ENCODE data around the gene MZT2A. TPM values are rescaled to one million over a fixed set of nuclear protein-coding genes. Genes with fewer than 3 reads are reported as not detected.
"Not testable (repeated sequence)": the region's sequence is repeated elsewhere in the genome, so short reads cannot be mapped to it uniquely, and the experiment has no call there.

Gene MZT2A
- total RNA-seq, 1 donor from 2014 or later: 79.3 TPM

- intact Hi-C loops (cut with DNase I): loop anchor here (10.0 kb wide), 1 partner anchor 176 kb away; no protein-coding TSS in a partner anchor
These were observed 6.2 kb upstream of the MZT2A start for GRCh38 chr2:131498321-131498973.

DNA sequence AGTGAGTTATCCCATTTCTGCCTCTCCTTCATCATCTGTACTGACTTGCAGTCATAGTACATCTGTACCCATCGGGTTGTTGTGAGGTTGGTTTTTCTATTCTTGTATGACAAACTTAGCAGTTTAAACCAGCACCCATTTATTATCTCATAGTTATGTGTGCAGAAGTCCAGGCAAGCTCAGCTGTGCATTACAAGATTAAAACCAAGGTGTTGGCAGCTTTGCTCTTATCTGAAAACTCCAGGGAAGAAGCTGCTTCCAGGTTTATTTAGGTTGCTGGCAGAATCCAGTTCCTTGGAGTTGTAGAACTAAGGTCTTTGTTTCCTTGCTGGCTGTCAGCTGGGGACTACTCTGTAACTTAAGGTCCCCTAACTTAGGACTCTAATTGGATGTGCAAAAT is 3.3 kb upstream of the MZT2A start:
- intact Hi-C loops (cut with DNase I): loop anchor here (10.0 kb wide), 1 partner anchor 179 kb away; no protein-coding TSS in a partner anchor
- DNase-seq (ENCODE audit: low spot score): not testable (repeated sequence)

More at GRCh38 chr2:131498321-131498973, 6.2 kb upstream of the MZT2A start:
- DNase-seq (ENCODE audit: low spot score): not testable (repeated sequence)

- intact Hi-C loops (cut with DNase I): loop anchor here (10.0 kb wide), 1 partner anchor 181 kb away; no protein-coding TSS in a partner anchor
- DNase-seq (ENCODE audit: low spot score): no peak
These were observed 1.2 kb upstream of the MZT2A start for GRCh38 chr2:131493199-131493968.

DNA sequence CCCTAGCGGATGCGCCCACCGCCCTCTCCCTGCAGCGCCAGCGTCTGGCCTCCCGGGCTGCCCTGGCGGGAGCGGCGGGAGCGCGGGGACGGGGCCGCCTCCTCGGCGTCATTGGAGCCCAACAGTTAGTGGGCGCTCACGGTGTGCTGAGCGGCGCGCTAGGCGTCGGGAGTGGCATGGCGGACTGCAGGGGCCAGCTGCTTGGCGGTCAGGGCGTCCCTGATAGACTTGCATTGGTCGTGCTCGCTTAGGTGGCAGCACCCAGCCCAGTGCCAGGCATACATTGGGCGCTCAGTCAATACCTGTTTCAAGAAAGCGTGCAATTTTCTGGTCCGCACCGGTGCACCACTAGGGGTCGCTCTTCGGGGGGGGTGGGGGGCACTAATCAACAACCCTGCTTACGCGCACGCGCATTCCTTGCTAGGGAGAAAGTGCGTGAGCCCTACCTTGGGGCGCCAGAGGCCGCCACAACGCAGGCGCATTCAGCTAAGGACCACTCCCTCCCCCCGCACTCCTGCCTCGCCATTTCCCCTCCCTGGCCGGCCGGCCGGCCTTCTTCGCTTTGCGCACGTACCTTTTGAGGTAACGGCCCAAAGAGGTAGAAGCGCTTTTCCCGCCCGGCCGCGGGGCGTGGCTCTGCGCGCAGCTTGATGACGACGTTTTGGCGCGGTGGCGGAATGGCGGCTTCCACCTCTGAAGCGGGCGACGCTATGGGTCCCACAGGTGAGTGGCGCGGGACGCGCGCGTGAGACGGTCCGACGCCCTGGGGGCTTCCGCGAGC is 411 bp upstream of the MZT2A start:
- intact Hi-C loops (cut with DNase I): loop anchor here (10.0 kb wide), 1 partner anchor 182 kb away; no protein-coding TSS in a partner anchor
- DNase-seq (ENCODE audit: low spot score): peak; percentile 96

- DNase-seq (ENCODE audit: low spot score): not testable (repeated sequence)
- intact Hi-C loops (cut with DNase I): loop anchor here (10.0 kb wide), 1 partner anchor 183 kb away; no protein-coding TSS in a partner anchor
These were observed 744 bp downstream of the MZT2A start for GRCh38 chr2:131491469-131491836.

GRCh38 chr2:131490616-131491468 is 1.4 kb downstream of the MZT2A start:
- not testable (repeated sequence) for DNase-seq (ENCODE audit: low spot score)
- intact Hi-C loops (cut with DNase I): loop anchor here (10.0 kb wide), 1 partner anchor 184 kb away; no protein-coding TSS in a partner anchor

GRCh38 chr2:131488306-131489205 is 3.6 kb downstream of the MZT2A start:
- intact Hi-C loops (cut with DNase I): no loop called here
- DNase-seq (ENCODE audit: low spot score): no peak

DNA sequence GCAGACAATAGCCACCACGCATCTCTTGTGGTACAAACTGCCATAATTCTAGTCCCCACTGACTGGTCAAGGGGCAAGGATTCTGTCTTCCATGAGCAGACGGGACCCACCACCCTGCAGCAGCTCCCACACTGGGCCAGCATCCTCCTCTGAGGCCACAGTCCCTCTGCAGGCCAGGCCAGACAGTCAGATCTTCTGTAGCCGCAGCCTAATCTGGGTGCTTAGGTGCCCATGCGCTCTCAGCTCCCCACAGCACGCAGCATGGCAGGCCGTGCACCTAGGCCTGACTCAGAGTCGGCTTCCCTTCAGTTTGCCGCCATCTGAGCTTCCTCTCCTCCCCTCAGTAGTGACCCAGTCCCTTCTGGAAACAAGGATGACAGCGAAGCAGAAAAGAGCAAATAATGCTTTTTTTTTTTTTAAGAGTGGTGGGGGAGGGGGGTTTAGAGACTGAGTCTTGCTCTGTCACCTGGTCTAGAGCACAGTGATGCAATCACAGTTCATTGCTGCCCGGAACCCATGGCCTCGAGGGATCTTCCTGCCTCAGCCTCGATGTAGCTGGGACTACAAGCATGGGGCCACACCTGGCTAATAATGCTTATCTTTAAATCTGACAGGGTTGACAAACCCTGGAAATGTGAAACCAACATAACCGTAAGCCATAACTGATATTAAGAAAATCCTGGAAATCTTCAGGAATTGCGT is 5.8 kb downstream of the MZT2A start:
- DNase-seq (ENCODE audit: low spot score): peak; percentile 46
- intact Hi-C loops (cut with DNase I): not testable (repeated sequence)

DNA sequence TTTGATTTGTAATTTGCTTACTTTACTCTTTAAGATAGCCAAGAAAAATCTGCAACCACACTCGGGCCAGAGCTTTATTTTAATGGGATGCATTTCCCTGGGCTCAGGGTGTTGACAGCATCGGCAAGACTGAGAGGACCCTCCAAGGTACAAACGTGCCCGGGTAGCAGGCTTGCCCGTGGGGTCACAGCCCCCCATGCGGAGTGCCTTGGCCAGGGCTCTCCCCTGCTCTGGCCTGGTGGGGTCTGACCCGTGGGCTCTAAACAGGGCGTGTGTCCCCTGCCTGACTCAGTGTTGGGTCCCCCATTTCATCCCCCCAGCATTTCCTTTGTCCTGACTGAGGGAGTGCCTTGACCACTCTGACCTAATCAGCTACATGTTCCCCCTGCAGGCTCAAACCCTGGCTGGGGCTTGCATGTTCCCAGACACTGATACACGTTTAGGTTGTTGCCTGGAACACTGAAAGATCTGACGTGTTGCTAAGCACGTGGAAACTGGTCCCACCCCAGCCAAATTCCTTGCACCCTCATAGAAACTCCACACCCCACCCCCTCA is 7.2 kb downstream of the MZT2A start:
- peak; percentile 56 for DNase-seq (ENCODE audit: low spot score)
- intact Hi-C loops (cut with DNase I): not testable (repeated sequence)

GRCh38 chr2:131483981-131484820 is 8.0 kb downstream of the MZT2A start:
- DNase-seq (ENCODE audit: low spot score); intact Hi-C loops (cut with DNase I): not testable (repeated sequence)

GRCh38 chr2:131482506-131483155 is 9.6 kb downstream of the MZT2A start:
- intact Hi-C loops (cut with DNase I); DNase-seq (ENCODE audit: low spot score): not testable (repeated sequence)

DNA sequence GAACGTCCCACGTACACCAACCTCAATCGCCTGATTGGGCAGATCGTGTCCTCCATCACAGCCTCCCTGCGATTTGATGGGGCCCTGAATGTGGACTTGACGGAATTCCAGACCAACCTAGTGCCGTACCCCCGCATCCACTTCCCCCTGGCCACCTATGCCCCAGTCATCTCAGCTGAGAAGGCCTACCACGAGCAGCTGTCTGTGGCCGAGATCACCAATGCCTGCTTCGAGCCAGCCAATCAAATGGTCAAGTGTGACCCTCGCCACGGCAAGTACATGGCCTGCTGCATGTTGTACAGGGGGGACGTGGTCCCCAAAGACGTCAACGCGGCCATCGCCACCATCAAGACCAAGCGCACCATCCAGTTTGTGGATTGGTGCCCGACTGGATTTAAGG is 11.8 kb downstream of the MZT2A start:
- DNase-seq (ENCODE audit: low spot score); intact Hi-C loops (cut with DNase I): not testable (repeated sequence)

- DNase-seq (ENCODE audit: low spot score); intact Hi-C loops (cut with DNase I): not testable (repeated sequence)
These were observed 13.2 kb downstream of the MZT2A start for GRCh38 chr2:131478850-131479461.

DNA sequence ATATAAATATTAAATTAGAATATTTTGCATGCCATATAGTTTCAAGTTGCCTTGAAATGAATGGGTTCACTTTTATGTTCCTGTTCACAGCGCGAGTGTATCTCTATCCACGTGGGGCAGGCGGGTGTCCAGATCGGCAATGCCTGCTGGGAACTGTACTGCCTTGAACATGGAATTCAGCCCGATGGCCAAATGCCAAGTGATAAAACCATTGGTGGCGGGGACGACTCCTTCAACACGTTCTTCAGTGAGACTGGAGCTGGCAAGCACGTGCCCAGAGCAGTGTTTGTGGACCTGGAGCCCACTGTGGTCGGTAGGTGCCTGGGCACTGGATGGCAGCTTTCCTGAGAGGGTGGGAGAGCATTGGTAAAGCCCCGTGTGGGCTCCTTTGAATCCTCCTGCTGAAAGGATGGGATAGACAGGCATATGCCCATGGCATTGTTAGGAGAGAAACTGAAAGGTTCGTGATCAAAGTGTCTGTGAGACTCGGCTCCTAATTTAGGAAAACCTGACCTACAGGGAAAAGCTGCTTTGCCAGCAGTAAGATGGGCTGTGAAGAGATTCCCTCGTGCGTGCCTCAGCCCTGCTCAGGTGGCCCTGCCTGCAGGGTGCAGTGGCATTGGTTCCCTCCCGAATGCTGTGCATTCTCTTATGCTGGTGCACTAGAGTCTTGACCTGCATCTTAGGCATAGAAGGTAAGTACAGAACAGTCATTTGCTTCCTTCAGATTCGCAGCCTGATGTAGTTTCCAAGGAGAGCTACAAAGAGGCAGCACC is 13.9 kb downstream of the MZT2A start:
- DNase-seq (ENCODE audit: low spot score); intact Hi-C loops (cut with DNase I): not testable (repeated sequence)

Measured in cardiac septum (tissue), 1 donor.